GM19043 (cell line): ENCODE data around the gene ZDHHC3.

ENCODE experiments used
- ATAC-seq: cut with Tn5 transposase; IDR thresholded peaks from one replicate; pipeline ENCODE4 v1.9.1; 2021; ENCODE audit warnings: low read depth; ENCODE audit not compliant: unreplicated experiment

Gene ZDHHC3

GRCh38 chr3:44902628-44903027, 73.3 kb downstream of the ZDHHC3 start:
- ATAC-seq, result no peak

DNA sequence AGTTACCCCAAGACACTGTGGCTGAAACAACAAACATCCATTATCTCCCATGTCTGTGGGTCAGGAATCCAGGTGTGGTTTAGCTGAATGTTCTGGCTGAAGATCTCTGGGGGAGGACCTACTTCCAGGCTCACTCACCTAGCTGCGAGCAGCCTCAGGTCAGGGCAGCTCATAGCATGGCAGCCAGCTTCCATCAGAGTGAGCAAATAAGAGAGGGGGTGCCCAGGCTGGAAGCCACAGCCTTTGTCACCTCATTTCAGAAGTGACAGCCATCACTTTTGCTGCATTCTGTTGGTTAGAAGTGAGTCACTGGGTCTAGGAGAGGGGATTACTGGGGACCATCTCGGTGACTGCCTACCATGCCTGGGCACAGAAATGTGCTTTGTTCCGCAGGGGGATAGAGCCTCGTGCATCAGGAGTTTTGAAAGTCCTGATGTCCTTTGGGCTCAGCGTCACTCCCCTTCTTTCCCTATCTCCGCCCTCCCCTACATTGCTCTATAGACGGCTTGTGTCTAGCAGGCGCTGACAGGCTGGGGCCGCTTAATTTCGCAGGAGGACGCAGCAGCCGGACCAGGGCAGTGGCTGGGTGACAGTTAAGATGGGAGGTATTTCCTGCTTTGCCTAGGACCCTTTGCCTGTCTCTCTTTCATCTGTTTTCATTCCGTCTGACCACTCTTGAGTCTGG, 76.1 kb downstream of the ZDHHC3 start:
- no peak for ATAC-seq

DNA sequence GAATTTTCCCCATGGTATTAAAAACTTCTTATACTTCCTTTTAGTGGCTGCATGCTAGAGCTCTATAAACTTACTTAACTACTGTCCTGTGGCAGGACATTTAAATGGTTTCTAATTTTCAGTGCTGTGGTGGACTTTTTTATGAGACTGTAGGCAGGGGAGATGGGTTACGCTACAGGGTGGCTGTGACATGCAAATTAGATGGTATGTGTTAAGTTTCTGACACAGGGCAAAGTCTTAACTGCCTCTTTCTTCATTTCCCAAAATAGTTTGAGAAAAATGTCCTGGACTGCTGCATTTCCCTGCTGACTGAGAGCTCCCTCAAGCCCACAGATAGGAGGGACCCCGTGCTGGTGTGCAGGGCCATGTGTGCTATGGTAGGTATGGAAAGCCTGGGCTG, 79.5 kb downstream of the ZDHHC3 start:
- no peak for ATAC-seq

DNA sequence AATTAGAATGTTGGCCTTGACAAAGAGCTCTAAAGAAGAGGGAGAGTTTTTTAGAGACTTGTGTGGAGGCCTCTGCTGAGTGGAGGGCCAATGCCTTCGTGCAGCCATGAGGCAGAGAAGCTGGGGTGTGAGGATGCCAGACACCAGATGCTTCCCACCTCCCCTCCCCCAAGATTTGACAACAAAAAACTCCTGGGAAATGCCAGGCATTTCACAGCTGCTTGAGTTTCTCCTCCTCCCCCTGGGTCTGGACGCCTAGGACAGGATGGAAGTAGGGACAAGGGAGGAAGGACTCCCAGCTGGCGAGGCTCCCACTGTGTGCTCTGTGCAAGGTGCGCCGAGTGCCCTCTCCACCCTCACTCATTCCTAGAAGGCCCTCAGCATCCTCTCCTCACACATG, 81.5 kb downstream of the ZDHHC3 start:
- ATAC-seq, result no peak

DNA sequence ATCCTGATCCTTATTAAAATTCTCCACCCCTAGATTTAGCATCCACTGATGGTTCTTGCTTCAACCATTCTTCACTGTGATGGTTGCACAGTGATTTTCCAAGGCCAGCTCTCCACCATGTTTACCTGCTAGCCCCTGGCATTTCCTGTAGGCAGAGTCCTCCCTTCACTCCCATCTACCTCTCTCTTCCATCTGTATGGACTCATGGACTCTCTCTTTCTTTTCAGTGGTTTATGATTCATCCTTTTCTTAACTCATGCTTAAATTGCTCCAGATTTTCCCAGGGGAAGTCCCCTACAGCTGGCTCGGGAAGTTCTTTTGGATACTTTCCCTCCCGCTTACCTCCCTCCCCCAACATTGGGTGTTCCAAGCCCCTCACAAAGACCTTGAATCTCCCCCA, 82.9 kb downstream of the ZDHHC3 start:
- no peak for ATAC-seq

- no peak for ATAC-seq
Observed at GRCh38 chr3:44892689-44893088, 83.3 kb downstream of the ZDHHC3 start.

GRCh38 chr3:44890852-44891251, 85.1 kb downstream of the ZDHHC3 start:
- ATAC-seq, result no peak

GRCh38 chr3:44890258-44890657, 85.7 kb downstream of the ZDHHC3 start:
- ATAC-seq, result no peak

DNA sequence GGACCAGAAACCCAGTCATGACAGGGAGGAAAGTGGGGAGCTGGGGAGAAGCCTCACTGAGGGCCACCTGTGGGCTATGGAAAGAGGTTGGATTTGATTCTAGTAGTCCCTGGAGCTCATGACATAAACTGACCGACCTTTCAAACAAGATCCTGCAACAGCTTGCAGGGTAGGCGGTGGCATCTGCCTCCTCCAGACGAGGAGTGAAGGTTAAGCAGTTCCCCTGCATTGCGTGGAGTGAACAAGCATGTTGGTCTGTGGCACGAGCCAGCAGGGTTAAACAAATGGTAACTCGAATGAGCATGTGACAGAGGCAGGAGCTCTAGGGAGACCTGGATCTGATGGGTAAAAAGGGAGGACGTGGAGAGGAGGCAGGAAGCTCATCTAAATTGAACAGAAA, 88.9 kb downstream of the ZDHHC3 start:
- no peak for ATAC-seq

GRCh38 chr3:44886561-44886960, 89.4 kb downstream of the ZDHHC3 start:
- no peak for ATAC-seq

DNA sequence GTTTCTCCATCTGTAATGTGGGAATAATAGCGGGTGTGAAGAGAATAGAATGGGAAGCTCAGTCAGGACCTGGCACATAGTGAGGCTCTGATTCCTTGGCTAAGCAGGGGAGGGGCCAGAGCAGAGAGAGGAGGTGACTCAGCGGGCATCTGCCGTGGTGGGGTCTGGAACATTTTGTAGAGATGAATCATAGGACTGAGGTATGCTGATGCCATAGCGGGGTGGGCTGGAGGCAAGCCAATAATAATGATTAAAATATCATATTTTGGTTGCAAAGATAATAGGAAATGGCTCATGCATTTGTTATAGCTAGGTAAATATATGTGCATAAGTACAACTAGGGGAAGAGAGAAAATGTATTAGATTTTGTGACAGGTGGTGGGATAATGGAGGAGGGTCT, 90.4 kb downstream of the ZDHHC3 start:
- no peak for ATAC-seq

GRCh38 chr3:44883999-44884431, 92.0 kb downstream of the ZDHHC3 start:
- no peak for ATAC-seq

- ATAC-seq, result no peak
Observed at GRCh38 chr3:44883213-44883955, 92.6 kb downstream of the ZDHHC3 start.

DNA sequence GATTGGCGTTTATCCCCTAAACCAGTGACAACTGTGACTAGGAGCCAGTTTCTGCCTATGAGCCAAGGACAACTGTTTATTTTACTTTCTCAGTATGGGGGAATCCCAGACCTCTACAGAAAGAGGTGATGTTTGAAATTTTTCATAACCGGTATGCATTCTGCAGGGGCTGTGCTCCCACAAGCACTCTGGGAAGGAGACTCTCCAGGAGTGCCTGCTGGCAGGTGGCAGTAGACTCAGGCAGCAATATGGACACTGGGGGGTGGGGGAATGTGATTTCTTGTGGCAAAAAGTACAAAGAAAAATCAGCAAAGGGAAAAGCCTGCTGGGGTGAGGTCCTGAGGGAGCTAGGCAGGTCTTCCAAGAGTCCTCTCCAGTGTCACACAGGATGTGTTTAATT, 95.7 kb downstream of the ZDHHC3 start:
- no peak for ATAC-seq

- ATAC-seq, result no peak
Observed at GRCh38 chr3:44877333-44877732, 98.6 kb downstream of the ZDHHC3 start.

DNA sequence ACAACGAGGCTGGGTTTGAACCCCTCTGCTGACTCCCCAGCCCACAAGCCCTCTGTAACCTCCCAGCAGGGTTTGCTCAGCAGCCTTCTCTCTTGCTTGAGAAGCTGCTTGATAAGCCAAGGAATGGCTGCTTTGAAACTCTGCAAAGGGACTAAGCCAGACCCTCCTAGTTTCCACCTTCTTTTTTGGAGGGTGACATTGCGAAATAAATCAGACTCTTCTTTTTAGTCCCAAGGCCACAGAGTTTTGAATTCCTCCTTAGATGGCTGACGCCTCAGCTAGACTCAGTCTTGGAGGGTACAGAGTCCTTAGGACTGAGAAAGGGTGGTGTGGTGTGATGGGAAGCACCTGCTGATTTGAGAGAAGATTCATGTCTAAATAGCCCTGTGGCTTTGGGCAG, 100.4 kb downstream of the ZDHHC3 start:
- ATAC-seq, result no peak
